HT1080 (cell line): ENCODE results near the gene ADAMTS17. TPM values are rescaled to one million over a fixed set of nuclear protein-coding genes. Genes with fewer than 3 reads are reported as not detected.

Source experiments
- DNase-seq: peaks from one replicate; pipeline ENCODE4 v3.0.0-alpha.2; 2015; ENCODE audit warnings: low read depth
- total RNA-seq: library from RNA; depleted of rRNA; stranded (reverse); fragments of >200 nt; shearing (Covaris generic); gene quantifications from 2 replicates; pipeline ENCODE4 v1.2.3, GENCODE V29; 2014

Gene ADAMTS17
- total RNA-seq, 1 experiment from 2014 or later: 0.05 TPM

- DNase-seq: no peak
Measured at GRCh38 chr15:99999282-100000070, 342.3 kb downstream of the ADAMTS17 start.

GRCh38 chr15:99998661-99999101, 343.1 kb downstream of the ADAMTS17 start:
- no peak for DNase-seq

- DNase-seq: no peak
Measured at GRCh38 chr15:99997112-99997651, 344.6 kb downstream of the ADAMTS17 start.

GRCh38 chr15:99996660-99997059, 345.1 kb downstream of the ADAMTS17 start:
- no peak for DNase-seq

GRCh38 chr15:99995543-99995942, 346.2 kb downstream of the ADAMTS17 start:
- no peak for DNase-seq

GRCh38 chr15:99994849-99995248, 346.9 kb downstream of the ADAMTS17 start:
- DNase-seq: no peak

- no peak for DNase-seq
Measured at GRCh38 chr15:99993681-99994131, 348.1 kb downstream of the ADAMTS17 start.

GRCh38 chr15:99993262-99993661, 348.5 kb downstream of the ADAMTS17 start:
- DNase-seq: no peak

GRCh38 chr15:99992611-99993231, 349.1 kb downstream of the ADAMTS17 start:
- no peak for DNase-seq

GRCh38 chr15:99989095-99989494, 352.7 kb downstream of the ADAMTS17 start:
- DNase-seq: no peak

GRCh38 chr15:99987701-99988100, 354.1 kb downstream of the ADAMTS17 start:
- DNase-seq: no peak

GRCh38 chr15:99987119-99987506, 354.7 kb downstream of the ADAMTS17 start:
- DNase-seq: no peak

GRCh38 chr15:99986297-99987118, 355.3 kb downstream of the ADAMTS17 start:
- DNase-seq: no peak

GRCh38 chr15:99985878-99986277, 355.9 kb downstream of the ADAMTS17 start:
- DNase-seq: no peak

- DNase-seq: no peak
Measured at GRCh38 chr15:99984491-99985243, 357.1 kb downstream of the ADAMTS17 start.

GRCh38 chr15:99983886-99984286, 357.9 kb downstream of the ADAMTS17 start:
- no peak for DNase-seq

GRCh38 chr15:99983171-99983885, 358.4 kb downstream of the ADAMTS17 start:
- no peak for DNase-seq

- DNase-seq: no peak
Measured at GRCh38 chr15:99982662-99983061, 359.1 kb downstream of the ADAMTS17 start.

GRCh38 chr15:99981839-99982658, 359.7 kb downstream of the ADAMTS17 start:
- DNase-seq: no peak
